Measurements from ENCODE around the gene CHD8. TPM values are rescaled to one million over a fixed set of nuclear protein-coding genes. Genes with fewer than 3 reads are reported as not detected.

CHD8 gene
- total RNA-seq, 3 donors from 2014 or later: 53.8 to 81.4 (median 72.4) TPM

GRCh38 chr14:21399311-21399870, 56.5 kb downstream of the CHD8 start:
- no peak for TF ChIP-seq POLR2AphosphoS5 (IDR thresholded peaks at IDR 0.05)
- TF ChIP-seq, protein P1, sequence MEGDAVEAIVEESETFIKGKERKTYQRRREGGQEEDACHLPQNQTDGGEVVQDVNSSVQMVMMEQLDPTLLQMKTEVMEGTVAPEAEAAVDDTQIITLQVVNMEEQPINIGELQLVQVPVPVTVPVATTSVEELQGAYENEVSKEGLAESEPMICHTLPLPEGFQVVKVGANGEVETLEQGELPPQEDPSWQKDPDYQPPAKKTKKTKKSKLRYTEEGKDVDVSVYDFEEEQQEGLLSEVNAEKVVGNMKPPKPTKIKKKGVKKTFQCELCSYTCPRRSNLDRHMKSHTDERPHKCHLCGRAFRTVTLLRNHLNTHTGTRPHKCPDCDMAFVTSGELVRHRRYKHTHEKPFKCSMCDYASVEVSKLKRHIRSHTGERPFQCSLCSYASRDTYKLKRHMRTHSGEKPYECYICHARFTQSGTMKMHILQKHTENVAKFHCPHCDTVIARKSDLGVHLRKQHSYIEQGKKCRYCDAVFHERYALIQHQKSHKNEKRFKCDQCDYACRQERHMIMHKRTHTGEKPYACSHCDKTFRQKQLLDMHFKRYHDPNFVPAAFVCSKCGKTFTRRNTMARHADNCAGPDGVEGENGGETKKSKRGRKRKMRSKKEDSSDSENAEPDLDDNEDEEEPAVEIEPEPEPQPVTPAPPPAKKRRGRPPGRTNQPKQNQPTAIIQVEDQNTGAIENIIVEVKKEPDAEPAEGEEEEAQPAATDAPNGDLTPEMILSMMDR (IDR thresholded peaks at IDR 0.05): no peak
- no peak for TF ChIP-seq POLR2A (IDR thresholded peaks at IDR 0.05)
- no peak for DNase-seq (ENCODE audit: low spot score in 2 of 2)
- no peaks in the 10 kb centered on the region for H3K9me3 ChIP-seq
- H3K4me1 ChIP-seq: no peaks in the 10 kb centered on the region
- intact Hi-C loops (cut with DNase I; ENCODE audit: low total_unique reads): no loop called here
- no peak overlapping the region for H3K4me3 ChIP-seq
- no peaks in the 10 kb centered on the region for H3K27me3 ChIP-seq
- H3K27ac ChIP-seq: no peak overlapping the region
- peaks cover 19% of the 10 kb centered on the region for H3K36me3 ChIP-seq

GRCh38 chr14:21398901-21399300, 57.0 kb downstream of the CHD8 start:
- DNase-seq (ENCODE audit: low spot score in 2 of 2): no peak
- no peaks in the 10 kb centered on the region for H3K27me3 ChIP-seq
- H3K36me3 ChIP-seq: peaks cover 19% of the 10 kb centered on the region
- H3K4me1 ChIP-seq: no peaks in the 10 kb centered on the region
- intact Hi-C loops (cut with DNase I; ENCODE audit: low total_unique reads): no loop called here
- no peak for TF ChIP-seq POLR2A (IDR thresholded peaks at IDR 0.05)
- TF ChIP-seq, protein P1 (IDR thresholded peaks at IDR 0.05): no peak
- no peak for TF ChIP-seq POLR2AphosphoS5 (IDR thresholded peaks at IDR 0.05)
- H3K27ac ChIP-seq: no peak overlapping the region
- no peaks in the 10 kb centered on the region for H3K9me3 ChIP-seq
- H3K4me3 ChIP-seq: no peak overlapping the region

DNA sequence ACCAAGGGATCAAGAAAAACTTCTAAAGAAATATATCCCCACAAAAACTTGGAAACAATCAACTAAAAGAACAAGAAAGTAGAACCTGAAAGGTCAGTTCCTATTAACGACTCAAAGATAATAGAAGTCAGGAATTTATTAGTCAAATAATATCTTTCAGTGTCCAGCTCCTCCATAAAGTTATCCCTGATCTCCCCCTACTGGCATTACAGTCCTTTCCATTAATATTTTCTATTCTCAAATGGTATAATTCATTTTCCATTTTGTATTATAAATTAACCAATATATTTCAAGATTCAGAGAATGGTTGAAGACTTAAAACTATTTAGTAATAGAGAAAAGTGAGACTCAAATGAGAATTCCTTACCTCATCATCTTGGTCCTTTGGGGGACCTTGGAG, 60.5 kb downstream of the CHD8 start:
- TF ChIP-seq POLR2AphosphoS5 (IDR thresholded peaks at IDR 0.05): no peak
- no peak for TF ChIP-seq POLR2A (IDR thresholded peaks at IDR 0.05)
- TF ChIP-seq, protein P1 (IDR thresholded peaks at IDR 0.05): no peak
- no peaks in the 10 kb centered on the region for H3K4me1 ChIP-seq
- intact Hi-C loops (cut with DNase I; ENCODE audit: low total_unique reads): no loop called here
- H3K27me3 ChIP-seq: no peaks in the 10 kb centered on the region
- DNase-seq (ENCODE audit: low spot score in 2 of 2): no peak
- H3K4me3 ChIP-seq: no peak overlapping the region
- peaks cover 25% of the 10 kb centered on the region for H3K36me3 ChIP-seq
- H3K27ac ChIP-seq: no peak overlapping the region
- H3K9me3 ChIP-seq: no peaks in the 10 kb centered on the region

DNA sequence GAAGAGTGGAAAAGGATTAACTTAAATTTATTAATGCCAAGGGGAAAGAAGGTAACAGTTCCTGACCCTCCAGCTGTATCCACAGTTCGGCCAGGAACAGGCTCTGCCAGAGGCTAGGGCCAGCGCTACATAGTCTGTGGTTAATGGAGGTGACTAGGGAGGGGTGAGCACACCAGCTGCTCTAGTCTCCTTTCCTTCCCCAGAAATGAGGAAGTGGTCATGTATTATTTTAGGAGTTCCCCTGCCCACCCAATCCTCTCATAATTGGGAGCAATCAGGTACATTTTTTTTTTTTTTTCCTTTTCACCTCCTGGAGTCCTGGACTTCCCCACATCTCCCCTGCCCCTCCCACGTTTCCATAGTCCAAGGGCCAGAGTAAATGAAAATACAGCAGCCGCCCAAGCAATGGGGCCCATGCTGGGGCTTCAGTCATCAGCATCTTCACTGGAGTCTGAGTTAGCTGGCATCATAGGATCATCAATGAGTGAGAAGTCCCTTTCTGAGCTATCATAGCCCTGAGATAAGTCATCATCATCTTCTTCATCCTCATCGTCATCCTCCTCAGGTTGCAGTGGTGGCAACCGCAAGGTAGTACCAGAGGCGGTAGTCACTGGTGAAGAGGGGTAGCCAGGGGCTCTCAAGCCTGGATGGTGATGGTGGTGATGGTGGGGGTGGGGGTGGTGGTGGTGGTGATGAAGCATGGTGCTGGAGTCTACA, 70.6 kb downstream of the CHD8 start:
- Histone ChIP-seq H3K4me1 (peaks cover 0 to 4% of the 10 kb centered on the region in 2 donors), H3K4me3 (peak overlapping the region in 2 of 3 donors; percentile 62 to 71), H3K36me3 (peaks cover 4% of the 10 kb centered on the region), H3K27me3 (no peaks in the 10 kb centered on the region), H3K9me3 (no peaks in the 10 kb centered on the region), H3K27ac (peak overlapping the region; percentile 79 to 84)
- no peak for DNase-seq (ENCODE audit: low spot score in 2 of 2)
- intact Hi-C loops (cut with DNase I; ENCODE audit: low total_unique reads): no loop called here
- TF ChIP-seq, protein P1 (IDR thresholded peaks at IDR 0.05): no peak
- TF ChIP-seq POLR2AphosphoS5 (IDR thresholded peaks at IDR 0.05) (no peak), POLR2A (IDR thresholded peaks at IDR 0.05) (no peak)

DNA sequence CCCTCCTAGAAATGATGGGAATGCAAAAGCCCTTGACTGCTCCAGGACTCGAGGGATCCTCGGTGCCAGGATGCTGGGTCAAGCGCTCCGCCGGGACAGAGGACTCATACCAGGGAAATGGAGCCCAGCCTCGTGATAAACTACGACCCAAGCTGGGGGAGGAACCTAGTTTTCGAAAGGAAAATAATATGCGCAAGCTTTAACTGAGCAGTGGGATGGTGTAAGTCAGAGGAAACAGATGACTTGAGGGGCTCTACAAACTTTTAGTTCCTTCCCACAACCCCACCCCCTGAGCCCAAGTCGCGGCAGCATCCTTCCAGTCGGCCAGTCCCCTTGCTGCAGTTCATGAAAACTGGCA, 71.5 kb downstream of the CHD8 start:
- peaks cover 0 to 4% of the 10 kb centered on the region in 2 donors for H3K4me1 ChIP-seq
- intact Hi-C loops (cut with DNase I; ENCODE audit: low total_unique reads): no loop called here
- DNase-seq (ENCODE audit: low spot score in 2 of 2): no peak
- peaks cover 4% of the 10 kb centered on the region for H3K36me3 ChIP-seq
- peak overlapping the region; percentile 79 to 84 for H3K27ac ChIP-seq
- TF ChIP-seq, protein P1 (IDR thresholded peaks at IDR 0.05): no peak
- TF ChIP-seq POLR2A (IDR thresholded peaks at IDR 0.05): no peak
- TF ChIP-seq POLR2AphosphoS5 (IDR thresholded peaks at IDR 0.05): no peak
- no peaks in the 10 kb centered on the region for H3K9me3 ChIP-seq
- H3K4me3 ChIP-seq: peak overlapping the region; percentile 62 to 71 (median 68)
- H3K27me3 ChIP-seq: no peaks in the 10 kb centered on the region

All from breast epithelium (tissue), 4 donors.